MM.1S (cell line): ENCODE measurements around the gene TBC1D13.

ENCODE experiments used
- DNase-seq: peaks from one replicate; pipeline ENCODE4 v3.0.0-alpha.2; 2015
- H2AFZ ChIP-seq: fragments of 300-600 bp; sonication (generic); 2 replicates; pipeline ENCODE4 v1.6.0; 2016; ENCODE audit warnings: antibody characterized with exemption, low read length
- H3F3A ChIP-seq: fragments of 300-600 bp; sonication (generic); 2 replicates; pipeline ENCODE4 v1.6.1; 2016; ENCODE audit warnings: mild to moderate bottlenecking, antibody characterized with exemption, low read length, moderate library complexity, mixed read lengths; ENCODE audit not compliant: insufficient read depth
- H3K27ac ChIP-seq: fragments of 300-600 bp; sonication (generic); 2 replicates; pipeline ENCODE4 v1.5.1; 2016; ENCODE audit warnings: mild to moderate bottlenecking, low read length
- H3K27me3 ChIP-seq: fragments of 300-600 bp; sonication (generic); replicated peaks from 2 replicates; pipeline ENCODE4 v1.6.0; 2016; ENCODE audit warnings: low read length; ENCODE audit not compliant: insufficient read depth
- H3K36me3 ChIP-seq: fragments of 300-600 bp; sonication (generic); replicated peaks from 2 replicates; pipeline ENCODE4 v1.6.1; 2016; ENCODE audit warnings: mild to moderate bottlenecking, low read length, mixed read lengths; ENCODE audit not compliant: insufficient read depth
- H3K4me1 ChIP-seq: fragments of 300-600 bp; sonication (generic); 2 replicates; pipeline ENCODE4 v1.6.1; 2016; ENCODE audit warnings: low read length, mixed read lengths
- H3K4me2 ChIP-seq: fragments of 300-600 bp; sonication (generic); 2 replicates; pipeline ENCODE4 v1.6.0; 2016; ENCODE audit warnings: low read depth, low read length
- H3K4me3 ChIP-seq: fragments of 300-600 bp; sonication (generic); 2 replicates; pipeline ENCODE4 v1.5.1; 2016; ENCODE audit warnings: low read length, mixed read lengths
- H3K79me2 ChIP-seq: fragments of 300-600 bp; sonication (generic); 2 replicates; pipeline ENCODE4 v1.6.1; 2016; ENCODE audit warnings: mixed run types, low read length, mixed read lengths
- H3K9ac ChIP-seq: fragments of 300-600 bp; sonication (generic); 2 replicates; pipeline ENCODE4 v1.6.1; 2016; ENCODE audit warnings: low read length, mixed read lengths
- H3K9me2 ChIP-seq: fragments of 300-600 bp; sonication (generic); replicated peaks from 2 replicates; pipeline ENCODE4 v1.6.1; 2016; ENCODE audit warnings: mild to moderate bottlenecking, low read length, mixed read lengths; ENCODE audit not compliant: insufficient read depth
- H3K9me3 ChIP-seq: fragments of 300-600 bp; sonication (generic); replicated peaks from 2 replicates; pipeline ENCODE4 v1.6.1; 2016; ENCODE audit warnings: mild to moderate bottlenecking, low read length, mixed read lengths; ENCODE audit not compliant: insufficient read depth
- H4K20me1 ChIP-seq: fragments of 300-600 bp; sonication (generic); 2 replicates; pipeline ENCODE4 v1.6.1; 2016; ENCODE audit warnings: mild to moderate bottlenecking, low read length, moderate library complexity, mixed read lengths; ENCODE audit not compliant: insufficient read depth
- EZH2 ChIP-seq: fragments of 300-600 bp; sonication (generic); optimal IDR thresholded peaks from 2 replicates; pipeline ENCODE3; 2017; ENCODE audit warnings: low read depth, mild to moderate bottlenecking, antibody characterized with exemption, low read length, mixed read lengths
- EZH2phosphoT487 ChIP-seq: fragments of 300-600 bp; sonication (generic); IDR thresholded peaks from 2 replicates; pipeline ENCODE4 v1.6.1; 2018; ENCODE audit warnings: antibody characterized with exemption, low read length
- TF ChIP-seq, protein P1 (sequence below): fragments of 300-600 bp; sonication (generic); IDR thresholded peaks from 2 replicates; pipeline ENCODE4 v1.5.1; 2016; ENCODE audit warnings: antibody characterized with exemption, low read length, mixed read lengths

Gene TBC1D13, protein sequence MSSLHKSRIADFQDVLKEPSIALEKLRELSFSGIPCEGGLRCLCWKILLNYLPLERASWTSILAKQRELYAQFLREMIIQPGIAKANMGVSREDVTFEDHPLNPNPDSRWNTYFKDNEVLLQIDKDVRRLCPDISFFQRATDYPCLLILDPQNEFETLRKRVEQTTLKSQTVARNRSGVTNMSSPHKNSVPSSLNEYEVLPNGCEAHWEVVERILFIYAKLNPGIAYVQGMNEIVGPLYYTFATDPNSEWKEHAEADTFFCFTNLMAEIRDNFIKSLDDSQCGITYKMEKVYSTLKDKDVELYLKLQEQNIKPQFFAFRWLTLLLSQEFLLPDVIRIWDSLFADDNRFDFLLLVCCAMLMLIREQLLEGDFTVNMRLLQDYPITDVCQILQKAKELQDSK

GRCh38 chr9:128786681-128787601 is at the start of gene TBC1D13:
Gene TBC1D13 (plus strand): TSS chr9:128787253. CDS start chr9:128787354, 101 bp downstream.
- Histone ChIP-seq H3K4me1 (peaks cover 10% of the 10 kb centered on the region), H3K79me2 (peaks cover 19% of the 10 kb centered on the region), H3K4me3 (peak within 1 kb of the TSS; percentile 97), H3K9me3 (no peaks in the 10 kb centered on the region), H3K9ac (peak within 1 kb of the TSS; percentile 83), H3K9me2 (no peaks in the 10 kb centered on the region), H3K27ac (no peak within 1 kb of the TSS), H2AFZ (peak within 1 kb of the TSS; percentile 99), H4K20me1 (no peaks in the 10 kb centered on the region), H3K36me3 (no peaks in the 10 kb centered on the region), H3K27me3 (no peaks in the 10 kb centered on the region), H3F3A (0 out of 2 replicates have a peak, but pooled peaks cover under 1% of the 10 kb centered on the region), H3K4me2 (peak within 1 kb of the TSS; percentile 98)
- peak; percentile 86 for DNase-seq
- TF ChIP-seq EZH2 (no peak), EZH2phosphoT487 (no peak)
- TF ChIP-seq, protein P1, sequence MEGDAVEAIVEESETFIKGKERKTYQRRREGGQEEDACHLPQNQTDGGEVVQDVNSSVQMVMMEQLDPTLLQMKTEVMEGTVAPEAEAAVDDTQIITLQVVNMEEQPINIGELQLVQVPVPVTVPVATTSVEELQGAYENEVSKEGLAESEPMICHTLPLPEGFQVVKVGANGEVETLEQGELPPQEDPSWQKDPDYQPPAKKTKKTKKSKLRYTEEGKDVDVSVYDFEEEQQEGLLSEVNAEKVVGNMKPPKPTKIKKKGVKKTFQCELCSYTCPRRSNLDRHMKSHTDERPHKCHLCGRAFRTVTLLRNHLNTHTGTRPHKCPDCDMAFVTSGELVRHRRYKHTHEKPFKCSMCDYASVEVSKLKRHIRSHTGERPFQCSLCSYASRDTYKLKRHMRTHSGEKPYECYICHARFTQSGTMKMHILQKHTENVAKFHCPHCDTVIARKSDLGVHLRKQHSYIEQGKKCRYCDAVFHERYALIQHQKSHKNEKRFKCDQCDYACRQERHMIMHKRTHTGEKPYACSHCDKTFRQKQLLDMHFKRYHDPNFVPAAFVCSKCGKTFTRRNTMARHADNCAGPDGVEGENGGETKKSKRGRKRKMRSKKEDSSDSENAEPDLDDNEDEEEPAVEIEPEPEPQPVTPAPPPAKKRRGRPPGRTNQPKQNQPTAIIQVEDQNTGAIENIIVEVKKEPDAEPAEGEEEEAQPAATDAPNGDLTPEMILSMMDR: no peak

GRCh38 chr9:128742401-128742800 is 44.7 kb upstream of the TBC1D13 start:
- Histone ChIP-seq H3K79me2 (no peaks in the 10 kb centered on the region), H3K9me2 (no peaks in the 10 kb centered on the region), H2AFZ (no peak overlapping the region), H3K27me3 (no peaks in the 10 kb centered on the region), H3K27ac (no peak overlapping the region), H3K9ac (no peak overlapping the region), H3K4me1 (no peaks in the 10 kb centered on the region), H3K9me3 (no peaks in the 10 kb centered on the region), H3F3A (no peaks in the 10 kb centered on the region), H3K36me3 (no peaks in the 10 kb centered on the region), H3K4me3 (no peak overlapping the region), H3K4me2 (no peak overlapping the region), H4K20me1 (no peaks in the 10 kb centered on the region)
- no peak for DNase-seq
- TF ChIP-seq, protein P1: no peak
- TF ChIP-seq EZH2phosphoT487: no peak
- TF ChIP-seq EZH2: no peak

GRCh38 chr9:128743421-128743820 is 43.6 kb upstream of the TBC1D13 start:
- TF ChIP-seq, protein P1: no peak
- no peak for TF ChIP-seq EZH2
- TF ChIP-seq EZH2phosphoT487: no peak
- H3K4me2 ChIP-seq: no peak overlapping the region
- no peaks in the 10 kb centered on the region for H3F3A ChIP-seq
- H3K79me2 ChIP-seq: no peaks in the 10 kb centered on the region
- no peaks in the 10 kb centered on the region for H4K20me1 ChIP-seq
- no peak overlapping the region for H3K27ac ChIP-seq
- H3K27me3 ChIP-seq: no peaks in the 10 kb centered on the region
- H3K9ac ChIP-seq: no peak overlapping the region
- H3K9me3 ChIP-seq: no peaks in the 10 kb centered on the region
- H3K4me3 ChIP-seq: no peak overlapping the region
- no peaks in the 10 kb centered on the region for H3K36me3 ChIP-seq
- no peak overlapping the region for H2AFZ ChIP-seq
- DNase-seq: no peak
- H3K4me1 ChIP-seq: no peaks in the 10 kb centered on the region
- no peaks in the 10 kb centered on the region for H3K9me2 ChIP-seq
